ENCODE measurements around the gene TPST1.

TPST1 gene

DNA sequence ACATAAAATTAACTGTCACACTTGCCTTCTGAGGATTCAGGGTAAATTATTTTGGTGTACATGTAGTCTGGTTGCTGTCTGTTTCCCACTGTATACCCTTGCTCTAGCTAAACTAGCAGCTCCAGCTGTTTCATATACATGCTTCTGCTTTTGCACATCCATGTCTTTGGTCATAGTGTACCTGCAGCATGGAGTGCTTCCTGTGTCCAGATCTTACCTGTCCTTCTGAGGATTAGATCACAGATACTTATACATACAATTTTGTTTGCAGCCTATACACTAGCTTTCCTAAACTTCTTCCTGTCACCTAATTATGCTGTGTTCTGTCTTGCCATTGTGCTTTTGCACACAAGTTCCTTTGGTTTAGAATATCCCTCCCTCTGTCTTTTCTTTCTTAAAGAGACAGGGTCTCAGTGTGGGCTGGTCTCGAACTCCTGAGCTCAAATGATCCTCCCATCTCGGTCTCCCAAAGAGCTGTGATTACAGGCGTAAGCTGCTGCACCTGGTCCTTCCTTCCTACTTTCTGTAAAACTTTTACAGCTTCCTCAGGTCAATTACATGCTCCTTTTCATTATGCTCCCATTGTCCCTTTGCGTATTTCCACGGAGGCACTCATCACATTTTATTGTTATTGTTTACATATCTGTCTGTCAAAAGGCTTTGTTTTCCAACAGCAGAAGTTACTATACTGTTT lies 33.8 kb downstream of the TPST1 start:
- DNase-seq = no peak

- DNase-seq = peak; percentile 37
Measured at GRCh38 chr7:66239467-66239856, 34.3 kb downstream of the TPST1 start.

- no peak for DNase-seq
Measured at GRCh38 chr7:66245008-66245407, 39.9 kb downstream of the TPST1 start.

DNA sequence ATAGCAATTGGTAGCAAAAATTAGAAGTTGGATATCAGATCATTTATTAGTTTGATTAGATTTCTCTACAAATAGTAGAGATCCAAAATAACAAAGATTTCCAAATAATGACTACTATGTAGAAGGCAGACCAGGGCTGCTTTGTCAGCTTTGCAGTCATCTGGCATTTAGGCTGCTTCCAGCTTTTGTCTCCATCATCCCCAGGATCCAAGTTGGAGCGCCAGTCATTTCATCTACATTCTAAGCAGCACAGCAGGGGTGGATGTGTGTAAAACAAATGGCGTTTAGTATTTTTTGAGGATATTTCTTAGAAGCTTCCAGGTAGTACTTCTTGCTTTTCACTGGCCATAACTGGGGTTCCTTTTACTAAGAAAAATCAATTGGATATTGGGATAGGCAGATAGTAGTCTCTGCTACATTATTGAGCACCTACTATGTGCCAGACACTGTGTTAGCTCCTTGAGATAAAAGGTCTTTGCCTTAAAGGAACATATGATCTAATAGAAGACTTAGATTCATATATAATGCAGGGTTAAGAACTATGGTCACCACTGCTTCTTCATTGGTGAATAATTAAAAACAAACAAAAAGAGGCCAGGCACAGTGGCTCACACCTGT lies 41.5 kb downstream of the TPST1 start:
- peak; percentile 20 for DNase-seq

- DNase-seq = no peak
Measured at GRCh38 chr7:66247380-66248078, 42.4 kb downstream of the TPST1 start.

- DNase-seq = peak; percentile 92
Measured at GRCh38 chr7:66250711-66251110, 45.6 kb downstream of the TPST1 start.

GRCh38 chr7:66255534-66256100 lies 50.5 kb downstream of the TPST1 start:
- DNase-seq = peak; percentile 72

- DNase-seq = no peak
Measured at GRCh38 chr7:66256281-66256680, 51.1 kb downstream of the TPST1 start.

DNA sequence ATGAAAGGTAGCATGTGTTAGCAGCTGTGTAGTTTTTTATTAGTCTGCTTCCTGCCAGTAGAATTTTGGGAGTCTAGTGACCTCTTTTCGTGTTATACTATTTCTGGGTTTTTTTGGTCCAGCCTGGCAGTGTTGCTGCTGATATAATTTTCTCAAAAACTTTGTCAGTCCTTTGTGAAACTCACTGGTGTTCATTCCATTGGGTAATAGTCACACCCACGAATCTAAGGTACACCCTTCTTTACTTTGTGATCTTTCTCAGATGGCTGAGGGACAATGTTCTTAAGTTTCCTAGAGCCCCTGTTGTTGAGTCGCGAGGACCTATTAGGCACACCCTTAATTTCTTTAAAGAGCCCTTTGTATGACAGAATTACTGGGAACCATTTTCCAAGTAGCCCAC lies 52.3 kb downstream of the TPST1 start:
- DNase-seq = no peak

DNA sequence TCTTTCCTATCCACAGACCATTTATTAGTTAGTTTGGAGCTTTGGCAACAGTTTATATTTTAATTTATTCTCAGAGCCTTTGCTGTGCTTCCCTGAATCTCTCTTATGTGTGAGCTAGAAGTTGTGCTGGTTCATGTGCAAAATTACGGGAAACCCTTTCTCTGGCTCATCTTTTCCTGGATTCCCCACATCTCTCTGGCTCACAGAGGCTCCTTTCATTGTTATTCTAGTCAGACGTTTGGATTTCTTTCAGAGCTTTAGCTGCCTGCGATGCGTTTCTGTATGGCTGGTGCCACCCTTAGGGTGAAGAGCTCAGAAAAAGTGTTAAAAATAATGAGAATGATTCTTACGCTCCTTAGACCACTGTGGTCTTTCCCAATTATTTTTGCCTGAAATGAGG lies 53.3 kb downstream of the TPST1 start:
- no peak for DNase-seq

GRCh38 chr7:66261941-66262340 lies 56.8 kb downstream of the TPST1 start:
- DNase-seq = no peak

- DNase-seq = no peak
Measured at GRCh38 chr7:66263936-66264335, 58.8 kb downstream of the TPST1 start.

GRCh38 chr7:66265566-66265965 lies 60.4 kb downstream of the TPST1 start:
- peak; percentile 34 for DNase-seq

DNA sequence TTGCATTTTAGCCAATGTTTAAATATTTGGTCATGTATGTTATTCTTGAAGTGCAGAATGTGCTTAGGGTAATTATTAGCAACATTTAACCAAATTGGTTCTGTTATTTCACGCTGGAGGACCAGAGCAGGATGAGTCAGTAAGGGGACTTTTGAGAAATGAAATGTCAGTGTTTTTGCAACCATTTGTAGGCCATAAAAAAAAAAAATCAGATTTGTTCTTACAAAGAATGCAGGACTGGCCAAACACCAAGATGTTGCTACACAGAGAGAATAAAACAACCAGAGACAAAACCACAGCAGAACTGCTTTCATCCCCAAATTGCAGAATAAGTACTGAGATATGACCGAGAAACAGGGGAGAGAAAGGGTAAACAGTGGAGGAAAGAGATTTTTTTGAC lies 62.1 kb downstream of the TPST1 start:
- peak; percentile 95 for DNase-seq

GRCh38 chr7:66269978-66270377 lies 64.8 kb downstream of the TPST1 start:
- DNase-seq = no peak

DNA sequence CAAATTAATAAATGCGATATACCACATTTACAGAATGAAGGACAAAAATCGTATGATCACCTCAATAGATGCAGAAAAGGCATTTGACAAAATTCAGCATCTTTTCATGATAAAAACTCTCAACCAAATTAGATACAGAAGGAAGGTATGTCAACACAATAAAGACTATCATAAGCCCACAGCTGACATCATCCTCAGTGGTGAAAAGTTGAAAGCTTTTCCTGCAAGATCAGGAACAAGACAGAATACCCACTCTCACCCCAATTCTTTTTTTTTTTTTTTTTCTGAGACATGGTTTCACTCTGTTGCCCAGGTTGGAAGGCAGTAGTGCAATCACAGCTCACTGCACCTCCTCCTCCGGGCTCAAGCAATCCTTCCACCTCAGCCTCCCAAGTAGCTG lies 67.2 kb downstream of the TPST1 start:
- DNase-seq = no peak

GRCh38 chr7:66276363-66276762 lies 71.2 kb downstream of the TPST1 start:
- DNase-seq = no peak

DNA sequence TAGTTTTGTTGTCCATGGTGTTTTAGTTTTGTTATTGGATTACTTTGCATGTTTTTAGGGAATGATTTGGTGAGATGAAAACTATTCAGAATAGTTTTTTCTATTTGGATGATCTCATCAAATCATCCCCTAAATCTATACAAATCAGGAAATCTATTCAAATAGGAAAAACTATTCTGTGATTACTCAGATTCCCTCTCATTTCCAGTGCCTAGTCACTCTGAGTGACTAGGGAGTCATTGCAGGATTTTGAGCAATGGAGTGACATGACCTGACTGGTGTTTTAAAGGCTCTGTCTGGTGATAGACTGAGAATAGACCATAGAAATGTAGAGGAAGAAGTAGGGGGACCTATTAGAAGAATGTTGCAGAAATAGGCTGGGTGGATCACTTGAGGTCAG lies 72.4 kb downstream of the TPST1 start:
- DNase-seq = no peak

GRCh38 chr7:66279912-66280311 lies 74.8 kb downstream of the TPST1 start:
- no peak for DNase-seq

GRCh38 chr7:66281678-66282590 lies 76.8 kb downstream of the TPST1 start:
- peak; percentile 100 for DNase-seq

DNA sequence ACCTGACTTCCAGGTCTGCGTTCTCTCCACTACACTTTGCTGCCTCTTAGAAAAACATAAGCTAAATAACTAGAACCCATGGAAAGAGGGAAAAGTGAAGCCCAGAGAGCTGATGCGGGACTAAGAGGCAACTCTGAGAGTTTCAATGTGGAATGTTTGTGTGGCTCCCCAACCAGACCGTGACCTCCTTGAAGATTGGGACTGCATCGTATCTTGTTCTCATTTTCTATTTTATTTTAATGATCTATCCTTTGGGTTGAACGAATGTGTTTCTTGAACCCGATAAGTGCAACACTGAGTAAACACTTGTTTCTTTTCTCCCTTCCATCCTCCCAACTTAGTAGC lies 77.4 kb downstream of the TPST1 start:
- no peak for DNase-seq
